AG04450 (cell line): ENCODE results near the gene GFRA4. TPM values are rescaled to one million over a fixed set of nuclear protein-coding genes. Genes with fewer than 3 reads are reported as not detected.

Experiments used
- CTCF ChIA-PET: fragments of 300-600, 350-600 bp; formaldehyde crosslinking; extraction: SDS; loops from one replicate; lab custom pipeline; 2022; ENCODE audit warnings: antibody characterized with exemption, inconsistent platforms; lab: Charles Lee
- POLR2A ChIA-PET: fragments of 350-600 bp; formaldehyde crosslinking; extraction: SDS; loops from one replicate; lab custom pipeline; 2021; ENCODE audit warnings: antibody characterized with exemption, inconsistent platforms; lab: Yijun Ruan, JAX
- DNase-seq: peaks from one replicate; pipeline ENCODE4 v3.0.0-alpha.2; 2011; ENCODE audit warnings: low read depth, low spot score
- H3K27ac ChIP-seq: one replicate; pipeline ENCODE4 v1.5.1; 2012; ENCODE audit warnings: low read depth, low read length, control low read depth
- H3K27me3 ChIP-seq: one replicate; pipeline ENCODE4 v1.6.0; 2012; ENCODE audit warnings: low read length; ENCODE audit not compliant: control insufficient read depth, insufficient read depth
- H3K4me3 ChIP-seq: 2 replicates; pipeline ENCODE4 v1.5.1; 2011; ENCODE audit warnings: mild to moderate bottlenecking, low read depth, low read length, control low read depth
- H3K9me3 ChIP-seq: 2 replicates; pipeline ENCODE4 v1.5.1; 2012; ENCODE audit warnings: low read length; ENCODE audit not compliant: control insufficient read depth, insufficient read depth
- CTCF ChIP-seq: IDR thresholded peaks from 2 replicates; pipeline ENCODE4 v1.5.1; 2011; ENCODE audit warnings: low read depth, low read length, control low read depth, inconsistent platforms
- polyA plus RNA-seq: library from polyadenylated mRNA; depleted of rRNA; stranded (reverse); fragments of >200 nt; gene quantifications from 2 replicates; pipeline ENCODE4 v1.2.3, GENCODE V29; 2011

Gene GFRA4
- polyA plus RNA-seq, 1 experiment, result not detected

- no peak for DNase-seq
- no peak for TF ChIP-seq CTCF
- no peaks in the 10 kb centered on the region for H3K27me3 ChIP-seq
- CTCF ChIA-PET, result interaction anchor here (0.8 to 6.5 kb wide), 3 partner anchors 38 to 80 kb away, joined by 3 to 110 read pairs (median 11); no protein-coding TSS in a partner anchor
- no peak overlapping the region for H3K27ac ChIP-seq
- no peak overlapping the region for H3K4me3 ChIP-seq
- POLR2A ChIA-PET, result interaction anchor here (1.7 kb wide), 1 partner anchor 15 kb away, joined by 3 read pairs; no protein-coding TSS in a partner anchor
- H3K9me3 ChIP-seq, result no peaks in the 10 kb centered on the region; the same call in 1 of the 2 replicates
These were observed 9.5 kb upstream of the GFRA4 start for GRCh38 chr20:3672547-3673171.

- Histone ChIP-seq H3K4me3 (no peak overlapping the region), H3K27ac (no peak overlapping the region), H3K9me3 (no peaks in the 10 kb centered on the region; the same call in 1 of the 2 replicates), H3K27me3 (no peaks in the 10 kb centered on the region)
- ChIA-PET CTCF (interaction anchor here (0.8 to 3.0 kb wide), 2 partner anchors 39 to 81 kb away, joined by 3 to 11 read pairs; no protein-coding TSS in a partner anchor), POLR2A (interaction anchor here (1.7 kb wide), 1 partner anchor 15 kb away, joined by 3 read pairs; no protein-coding TSS in a partner anchor)
- TF ChIP-seq CTCF, result no peak
- DNase-seq, result no peak
These were observed 8.9 kb upstream of the GFRA4 start for GRCh38 chr20:3671986-3672546.

GRCh38 chr20:3670945-3671344 is 7.7 kb upstream of the GFRA4 start:
- no peak overlapping the region for H3K27ac ChIP-seq
- no peaks in the 10 kb centered on the region; the same call in 1 of the 2 replicates for H3K9me3 ChIP-seq
- CTCF ChIA-PET, result interaction anchor here (3.0 kb wide), 1 partner anchor 40 kb away, joined by 11 read pairs; no protein-coding TSS in a partner anchor
- H3K27me3 ChIP-seq, result no peaks in the 10 kb centered on the region
- POLR2A ChIA-PET, result no interaction called here
- H3K4me3 ChIP-seq, result no peak overlapping the region
- DNase-seq, result no peak
- TF ChIP-seq CTCF, result no peak

- no peak overlapping the region for H3K27ac ChIP-seq
- ChIA-PET POLR2A (no interaction called here), CTCF (interaction anchor here (3.0 kb wide), 1 partner anchor 40 kb away, joined by 11 read pairs; no protein-coding TSS in a partner anchor)
- TF ChIP-seq CTCF, result peak; percentile 38; the same call in 1 of the 2 replicates
- H3K27me3 ChIP-seq, result no peaks in the 10 kb centered on the region
- H3K4me3 ChIP-seq, result no peak overlapping the region
- no peaks in the 10 kb centered on the region; the same call in 1 of the 2 replicates for H3K9me3 ChIP-seq
- no peak for DNase-seq
These were observed 7.3 kb upstream of the GFRA4 start for GRCh38 chr20:3670511-3670910.
